GM18498 (cell line): ENCODE data around the gene SERTAD1.
"Not testable (repeated sequence)": the region's sequence is repeated elsewhere in the genome, so short reads cannot be mapped to it uniquely, and the experiment has no call there.

Experiments used
- ATAC-seq: cut with Tn5 transposase; IDR thresholded peaks from one replicate; pipeline ENCODE4 v1.9.1; 2021; ENCODE audit warnings: mild to moderate bottlenecking, moderate library complexity; ENCODE audit not compliant: unreplicated experiment

Gene SERTAD1, protein sequence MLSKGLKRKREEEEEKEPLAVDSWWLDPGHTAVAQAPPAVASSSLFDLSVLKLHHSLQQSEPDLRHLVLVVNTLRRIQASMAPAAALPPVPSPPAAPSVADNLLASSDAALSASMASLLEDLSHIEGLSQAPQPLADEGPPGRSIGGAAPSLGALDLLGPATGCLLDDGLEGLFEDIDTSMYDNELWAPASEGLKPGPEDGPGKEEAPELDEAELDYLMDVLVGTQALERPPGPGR

DNA sequence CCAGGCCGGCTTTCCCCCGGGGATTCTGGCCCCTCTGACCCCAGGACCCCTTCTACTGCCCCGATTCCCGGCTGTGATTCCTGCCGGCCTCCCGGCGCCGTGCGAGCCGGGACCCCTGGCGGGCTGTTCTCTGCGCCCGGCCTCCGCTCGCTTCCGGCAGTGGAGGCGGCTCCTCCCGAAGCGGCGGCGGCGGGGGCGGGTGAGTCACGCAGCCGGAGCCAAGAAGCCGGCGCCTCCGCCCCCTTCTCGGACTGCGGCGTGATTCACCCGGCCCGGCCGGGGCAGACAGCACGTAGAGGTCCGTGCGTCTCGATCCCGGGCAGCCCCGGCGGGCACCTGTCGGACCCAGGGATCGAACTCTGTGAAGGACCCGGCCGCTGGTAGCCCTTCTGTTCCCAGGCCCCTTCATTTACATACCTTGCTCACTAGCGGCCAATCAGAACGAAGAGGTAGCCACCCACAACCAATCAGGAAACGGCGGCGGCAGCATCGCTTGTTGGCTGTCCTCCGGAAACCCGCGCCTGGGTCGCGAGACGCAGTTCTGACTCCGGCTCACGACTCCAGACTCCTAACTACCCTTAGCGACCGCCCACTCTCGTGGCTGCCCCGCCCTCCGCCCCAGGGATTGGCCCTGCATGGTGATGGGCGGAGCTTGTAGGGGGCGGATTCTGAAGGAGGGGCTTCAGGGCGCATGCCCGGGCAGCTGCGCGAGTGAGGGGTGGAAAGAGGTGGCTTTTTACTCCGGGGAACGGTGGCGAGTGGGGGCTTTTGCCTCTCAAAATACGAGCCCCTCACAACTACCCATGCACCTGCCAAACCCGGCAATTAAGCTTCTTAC is at the start of gene SERTAD1:
Gene SERTAD1 (minus strand): TSS at position 543 of the 838 bp plus-strand sequence. CDS start 2,446 bp downstream, outside the sequence.
- peak; percentile 79 for ATAC-seq

DNA sequence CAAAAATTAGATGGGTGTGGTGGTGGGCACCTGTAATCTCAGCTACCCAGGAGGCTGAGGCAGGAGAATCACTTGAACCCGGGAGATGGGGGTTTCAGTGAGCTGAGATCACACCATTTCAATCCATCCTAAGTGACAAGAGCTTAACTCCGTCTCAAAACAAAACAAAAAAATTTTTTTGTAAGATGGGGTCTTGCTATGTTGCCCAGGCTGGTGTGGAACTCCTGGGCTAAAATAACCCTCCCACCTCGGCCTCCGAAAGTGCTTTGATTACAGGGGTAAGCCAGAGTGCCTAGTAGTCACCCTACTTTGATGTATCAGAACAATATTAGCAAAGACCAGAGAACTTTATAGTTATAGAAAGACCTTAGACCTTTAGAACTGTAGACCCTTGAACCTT is 48.9 kb upstream of the SERTAD1 start:
- no peak for ATAC-seq

DNA sequence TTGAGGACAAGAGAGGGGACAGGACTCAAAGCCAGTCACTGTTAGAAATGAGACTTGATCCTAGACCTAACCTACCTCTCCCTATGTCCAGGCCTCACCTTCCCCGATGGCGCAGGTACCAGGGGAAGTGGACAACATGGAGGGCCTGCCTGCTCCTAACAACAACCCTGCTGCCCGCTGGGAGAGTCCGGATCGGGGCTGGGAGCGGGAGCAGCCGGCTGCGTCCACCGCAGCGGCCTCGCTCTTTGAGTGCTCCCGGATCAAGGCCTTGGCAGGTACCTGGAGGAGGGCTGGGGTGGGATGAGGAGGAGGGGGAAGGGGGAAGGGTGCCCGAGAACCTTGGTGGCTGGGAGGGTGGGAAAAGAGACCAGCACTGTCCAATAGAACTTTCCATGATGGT is 46.7 kb upstream of the SERTAD1 start:
- ATAC-seq: no peak

DNA sequence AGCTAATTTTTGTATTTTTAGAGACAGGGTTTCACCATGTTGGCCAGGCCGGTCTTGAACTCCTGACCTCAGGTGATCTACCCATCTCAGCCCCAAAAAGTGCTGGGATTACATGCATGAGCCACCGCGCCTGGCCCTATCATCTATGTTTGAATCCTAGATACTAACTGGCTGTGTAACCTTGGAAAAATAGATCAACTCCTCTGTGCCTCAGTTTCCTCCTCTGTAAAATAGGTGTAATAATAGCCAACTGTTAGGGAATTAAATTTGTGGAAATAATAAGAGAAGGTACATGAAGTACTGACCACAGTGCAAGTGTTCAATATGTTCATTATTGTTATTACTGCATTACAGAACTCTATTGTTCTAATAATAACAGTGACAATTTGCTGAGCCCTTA is 45.3 kb upstream of the SERTAD1 start:
- no peak for ATAC-seq

DNA sequence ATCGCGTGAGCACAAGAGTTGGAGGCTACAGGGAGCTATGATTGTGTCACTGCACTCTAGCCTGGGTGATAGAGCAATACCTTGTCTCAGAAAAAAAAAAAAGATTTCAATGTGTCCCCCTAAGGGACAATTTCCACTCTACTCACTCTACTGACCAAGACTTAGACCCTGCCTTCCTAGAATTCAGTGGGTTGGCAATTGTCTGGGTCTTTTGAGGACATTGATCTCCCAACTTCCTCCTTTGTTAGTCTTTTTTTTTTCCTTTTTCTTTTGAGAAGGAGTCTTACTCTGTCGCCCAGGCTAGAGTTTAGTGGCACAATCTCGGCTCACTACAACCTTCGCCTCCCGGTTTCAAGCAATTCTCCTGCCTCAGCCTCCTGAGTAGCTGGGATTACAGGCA is 43.2 kb upstream of the SERTAD1 start:
- ATAC-seq: no peak

DNA sequence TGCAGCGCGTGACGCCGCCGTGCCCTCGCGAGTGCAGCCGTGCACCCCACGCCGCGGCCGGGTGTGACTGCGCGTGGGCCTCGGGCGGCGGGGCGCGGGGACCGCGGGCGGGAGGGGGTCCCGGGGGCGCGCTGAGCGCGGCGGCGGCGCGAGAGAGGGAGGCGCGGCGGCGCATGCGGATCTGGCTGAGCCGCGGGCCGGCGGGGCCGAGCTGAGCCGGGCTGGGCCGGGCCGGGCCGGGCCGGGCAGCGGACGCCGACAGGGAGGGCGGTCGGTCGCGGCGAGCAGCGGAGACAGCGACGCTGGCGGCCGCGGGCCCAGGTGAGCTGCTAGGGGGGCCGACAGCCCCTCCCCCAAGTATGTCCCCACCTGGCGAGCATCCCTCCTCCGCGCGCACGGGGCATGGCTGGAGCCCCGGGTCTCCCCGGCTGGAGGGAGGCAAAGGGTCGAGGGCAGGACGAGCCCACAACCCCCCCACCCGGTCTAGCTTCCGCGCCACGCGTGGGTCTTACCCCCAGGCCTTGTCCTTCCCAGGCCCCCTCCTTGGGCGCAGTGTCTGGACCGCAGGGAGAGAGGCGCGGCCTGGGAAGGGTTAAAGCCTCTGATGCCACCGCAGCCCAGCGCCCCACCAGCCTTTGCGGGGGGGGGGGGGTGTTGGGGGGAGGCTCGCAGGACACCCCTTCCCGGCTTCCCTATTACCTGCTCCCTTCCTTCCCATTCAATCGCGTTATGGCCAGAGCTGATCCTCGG is 41.4 kb upstream of the SERTAD1 start, which contains the start of gene SPTBN4:
Gene SPTBN4 (plus strand): TSS at position 17 of the 750 bp plus-strand sequence. CDS start 5,621 bp downstream, outside the sequence.
- no peak for ATAC-seq

DNA sequence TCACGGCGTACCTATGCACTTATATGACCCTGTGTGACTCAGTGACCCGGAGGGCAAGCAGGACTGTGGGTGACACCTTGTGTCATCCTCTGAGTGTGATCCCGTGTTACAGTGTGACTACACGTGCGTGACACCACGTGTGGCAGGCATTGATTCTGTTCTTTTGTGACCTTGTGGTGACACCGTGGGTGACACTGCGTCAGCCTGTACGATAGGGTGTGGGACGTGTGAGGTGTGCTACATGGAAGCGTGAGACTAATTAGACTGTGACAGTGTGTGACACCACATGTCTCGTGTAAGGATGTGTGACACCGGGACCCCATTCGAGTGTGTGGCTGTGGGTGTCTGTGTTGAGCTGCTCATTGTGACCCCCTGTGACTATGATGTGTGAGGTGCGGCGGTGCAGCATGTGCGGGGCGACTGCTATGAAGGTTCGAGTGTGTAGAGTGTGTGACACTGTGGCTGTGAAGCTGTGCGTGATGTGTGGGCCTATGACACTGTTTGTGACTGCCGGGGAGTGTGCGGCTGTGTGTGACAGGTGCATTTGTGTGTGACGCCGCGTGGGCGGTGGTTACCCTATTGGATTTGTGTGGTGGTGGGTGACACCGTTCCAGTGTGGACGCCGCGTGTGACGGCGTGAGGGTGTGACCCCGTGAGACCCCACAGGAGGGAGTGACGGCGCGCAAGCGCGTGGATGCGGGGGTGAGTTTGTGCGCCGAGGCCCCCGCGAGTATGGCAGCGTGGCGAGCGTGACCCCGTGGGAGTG is 40.6 kb upstream of the SERTAD1 start:
- peak; percentile 35 for ATAC-seq

DNA sequence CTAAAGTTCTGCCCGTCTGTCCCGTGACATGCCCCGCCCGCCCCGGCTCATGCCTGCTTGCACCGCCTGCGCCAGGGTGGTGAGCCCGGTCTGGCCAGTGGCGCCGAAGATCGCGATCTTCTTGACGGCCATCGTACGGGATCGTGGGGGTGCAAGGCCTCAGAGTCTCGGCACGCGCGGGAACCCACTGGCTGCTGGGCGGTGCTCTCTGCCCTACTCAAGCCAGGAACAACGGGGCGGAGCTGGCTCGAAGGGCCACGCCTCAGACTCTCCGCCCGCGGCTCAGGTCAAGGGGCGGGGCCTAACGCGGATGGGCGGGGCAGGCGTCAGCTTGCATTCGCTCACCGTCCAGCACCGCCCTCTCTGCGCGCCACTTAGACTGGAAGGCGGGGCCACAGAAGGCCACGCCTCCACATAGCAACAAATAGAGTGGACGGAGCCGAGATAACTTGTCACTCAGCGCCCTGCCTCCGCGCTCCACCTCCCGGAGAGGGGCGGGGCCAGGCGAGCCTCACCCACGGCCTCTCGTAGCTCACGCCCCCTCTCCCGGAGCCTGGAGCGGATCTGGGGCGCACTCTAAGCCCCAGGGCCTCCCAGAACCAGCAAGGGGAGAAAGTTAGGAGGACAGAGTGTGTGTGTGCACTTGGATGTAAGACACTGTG is 39.9 kb upstream of the SERTAD1 start, which contains the start of gene BLVRB:
Gene BLVRB (minus strand): TSS at position 189 of the 662 bp plus-strand sequence. CDS start 57 bp downstream, at position 132.
- ATAC-seq: peak; percentile 87

DNA sequence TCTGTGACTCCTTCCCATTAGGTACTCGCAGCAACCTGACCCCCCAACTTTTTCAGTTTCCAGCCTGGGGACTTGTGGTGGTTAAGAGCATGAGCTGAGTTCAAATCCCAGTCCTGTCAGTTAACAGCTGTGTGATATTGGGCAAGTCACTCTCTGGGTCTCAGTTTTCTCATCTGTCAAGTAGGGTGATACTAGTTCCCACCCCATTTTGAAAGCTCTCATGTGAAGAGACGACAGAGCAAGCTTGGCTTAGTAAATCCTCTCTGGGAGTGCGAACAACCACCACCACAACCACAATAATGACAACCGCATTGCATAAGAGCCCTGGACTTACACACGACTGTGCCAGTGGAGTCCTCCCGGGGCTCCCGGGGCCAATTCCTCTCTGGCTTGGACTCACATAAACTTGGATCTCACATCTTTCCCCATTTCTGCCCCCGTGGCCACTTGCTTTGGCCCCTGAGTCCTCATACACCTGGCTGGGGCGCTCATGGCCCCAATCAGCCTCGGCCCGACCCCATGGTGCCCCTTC is 39.3 kb upstream of the SERTAD1 start:
- no peak for ATAC-seq

DNA sequence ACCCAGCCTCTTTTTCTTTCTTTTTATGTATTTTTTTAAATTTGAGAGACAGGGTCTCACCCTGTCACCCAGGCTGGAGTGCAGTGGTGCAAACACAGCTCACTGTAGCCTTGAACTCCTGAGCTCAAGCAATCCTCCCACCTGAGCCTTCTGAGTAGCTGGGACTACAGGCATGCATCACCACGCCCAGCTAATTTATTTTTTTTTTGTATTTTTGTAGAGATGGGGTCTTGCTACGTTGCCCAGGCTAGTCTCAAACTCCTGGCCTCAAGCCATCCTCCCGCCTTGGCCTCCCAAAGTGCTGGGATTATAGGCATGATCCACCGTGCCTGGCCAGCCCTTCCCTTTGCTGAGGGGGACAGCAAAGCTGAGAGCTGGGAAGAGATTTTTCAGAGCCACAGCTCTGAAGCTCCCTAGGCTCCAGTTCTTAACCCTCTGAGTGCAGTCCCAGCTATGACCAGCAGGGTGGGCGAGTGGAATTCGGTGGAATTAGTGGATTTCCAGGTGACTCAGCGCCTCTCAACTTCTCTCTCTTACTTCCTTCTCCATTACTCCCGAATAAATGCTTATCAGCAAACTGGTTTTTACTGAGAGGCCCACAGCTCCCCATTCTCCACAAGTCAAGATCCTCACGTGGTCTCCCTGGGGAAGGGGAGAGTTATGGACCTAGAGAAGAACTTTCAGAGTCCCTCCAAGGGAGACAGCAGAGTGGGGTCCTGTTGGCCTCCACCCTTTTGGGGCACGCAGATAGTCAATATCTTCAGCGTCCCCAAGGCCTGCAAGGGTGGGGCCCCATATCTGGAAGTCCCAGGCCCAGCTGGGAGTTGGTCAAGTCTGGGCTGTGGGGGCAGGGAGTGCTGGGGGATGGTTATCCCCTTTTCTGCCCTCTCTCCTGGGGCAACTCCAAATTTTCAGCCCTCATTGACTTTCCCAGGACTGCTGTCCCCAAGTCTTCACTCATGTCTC is 38.5 kb upstream of the SERTAD1 start:
- no peak for ATAC-seq

DNA sequence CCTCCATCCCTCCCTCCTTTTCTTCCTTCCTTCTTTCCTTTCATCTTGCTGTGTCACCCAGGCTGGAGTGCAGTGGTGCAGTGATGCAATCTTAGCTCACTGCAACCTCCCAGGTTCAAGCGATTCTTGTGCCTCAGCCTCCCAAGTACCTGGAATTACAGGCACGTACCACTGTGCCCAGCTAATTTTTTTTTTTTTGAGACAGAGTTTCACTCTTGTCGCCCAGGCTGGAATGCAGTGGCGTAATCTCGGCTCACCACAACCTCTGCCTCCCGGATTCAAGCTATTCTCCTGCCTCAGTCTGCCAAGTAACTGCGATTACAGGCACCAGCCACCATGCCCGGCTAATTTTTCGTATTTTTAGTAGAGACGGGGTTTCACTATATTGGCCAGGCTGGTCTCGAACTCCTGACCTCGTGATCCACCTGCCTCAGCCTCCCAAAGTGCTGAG is 37.8 kb upstream of the SERTAD1 start:
- ATAC-seq: not testable (repeated sequence)

DNA sequence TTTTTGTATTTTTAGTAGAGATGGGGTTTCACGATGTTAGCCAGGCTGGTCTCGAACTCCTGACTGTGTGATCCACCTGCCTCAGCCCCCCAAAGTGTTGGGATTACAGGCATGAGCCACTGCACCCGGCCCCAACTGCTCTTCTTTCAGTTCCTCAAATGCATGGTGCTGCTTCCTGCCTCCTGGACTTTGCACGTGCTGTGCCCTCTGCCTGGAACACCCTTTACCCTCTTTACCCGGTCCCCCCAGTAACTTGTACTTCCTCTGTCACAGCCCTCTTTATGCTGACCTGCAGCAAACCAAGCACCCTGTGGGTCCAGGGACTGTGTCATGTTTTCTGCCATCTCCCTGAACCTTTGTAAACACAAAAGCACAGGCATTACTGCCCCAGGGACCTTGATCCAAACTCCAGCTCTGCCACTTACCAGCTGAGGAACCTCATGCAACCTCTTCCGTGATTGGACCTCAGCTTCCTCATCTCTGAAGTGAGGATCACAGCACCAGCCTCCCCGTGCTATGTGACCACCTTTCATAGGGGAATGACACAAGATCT is 36.0 kb upstream of the SERTAD1 start:
- ATAC-seq: no peak

DNA sequence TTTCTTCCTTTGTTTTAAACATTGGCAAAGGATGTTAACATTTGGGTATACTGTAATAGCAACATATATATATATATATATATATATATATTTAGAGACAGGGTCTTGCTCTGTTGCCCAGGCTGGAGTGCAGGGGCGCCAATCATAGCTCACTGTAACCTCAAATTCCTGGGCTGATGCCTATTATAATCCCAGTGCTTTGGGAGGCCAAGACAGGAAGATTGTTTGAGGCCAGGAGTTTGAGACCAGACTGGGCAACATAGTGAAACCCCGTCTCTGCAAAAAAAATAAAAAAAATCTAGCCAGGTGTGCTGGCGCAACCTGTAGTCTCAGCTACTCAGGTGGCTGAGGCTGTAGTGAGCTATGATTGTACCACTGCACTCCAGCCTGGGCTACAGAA is 34.4 kb upstream of the SERTAD1 start:
- no peak for ATAC-seq

DNA sequence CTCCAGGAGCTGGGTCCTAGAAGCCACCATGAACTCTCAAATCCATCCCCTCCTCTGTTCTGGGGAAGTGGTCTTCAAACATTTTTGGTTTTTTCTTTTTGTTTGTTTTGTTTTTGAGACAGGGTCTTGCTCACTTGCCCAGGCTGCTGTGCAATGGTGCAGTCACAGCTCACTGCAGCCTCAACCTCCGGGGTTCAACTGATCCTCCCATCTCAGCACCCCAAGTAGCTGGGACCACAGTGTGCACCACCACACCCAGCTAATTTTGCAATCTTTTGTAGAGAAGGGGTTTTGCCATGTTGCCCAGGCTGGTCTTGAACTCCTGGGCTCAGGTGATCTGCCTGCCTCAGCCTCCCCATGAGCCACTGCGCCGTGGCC is 32.8 kb upstream of the SERTAD1 start:
- ATAC-seq: no peak

DNA sequence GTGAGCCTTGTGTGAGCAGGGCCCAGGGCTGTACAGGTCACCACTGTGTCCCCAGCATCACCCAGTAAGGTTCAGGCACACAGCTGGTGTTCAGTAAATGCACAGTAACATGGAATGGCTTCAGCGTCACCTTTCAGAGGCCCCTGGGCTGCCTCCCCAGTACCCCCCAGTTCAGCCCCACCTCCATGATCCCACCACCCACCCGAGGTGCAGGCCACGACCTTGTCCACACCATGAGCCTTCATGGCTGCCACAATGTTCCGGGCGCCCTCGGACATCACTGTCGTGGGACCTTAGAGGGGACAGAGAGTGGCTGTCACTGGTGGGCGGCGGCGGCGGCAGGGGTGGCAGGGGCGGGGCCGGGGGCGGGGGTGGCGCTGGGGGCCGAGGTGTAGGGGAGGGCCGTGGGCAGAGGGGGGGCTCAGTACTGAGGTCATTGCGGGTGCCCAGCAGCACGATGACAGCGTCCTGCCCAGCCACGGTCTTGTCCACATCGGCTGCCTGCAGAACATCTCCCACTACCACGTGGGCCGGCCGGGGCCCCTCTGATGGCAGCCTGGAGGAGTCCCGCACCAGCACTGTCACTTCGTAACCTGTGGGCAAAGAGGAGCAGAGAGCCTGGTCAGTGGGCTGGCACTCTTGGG is 32.3 kb upstream of the SERTAD1 start:
- no peak for ATAC-seq

DNA sequence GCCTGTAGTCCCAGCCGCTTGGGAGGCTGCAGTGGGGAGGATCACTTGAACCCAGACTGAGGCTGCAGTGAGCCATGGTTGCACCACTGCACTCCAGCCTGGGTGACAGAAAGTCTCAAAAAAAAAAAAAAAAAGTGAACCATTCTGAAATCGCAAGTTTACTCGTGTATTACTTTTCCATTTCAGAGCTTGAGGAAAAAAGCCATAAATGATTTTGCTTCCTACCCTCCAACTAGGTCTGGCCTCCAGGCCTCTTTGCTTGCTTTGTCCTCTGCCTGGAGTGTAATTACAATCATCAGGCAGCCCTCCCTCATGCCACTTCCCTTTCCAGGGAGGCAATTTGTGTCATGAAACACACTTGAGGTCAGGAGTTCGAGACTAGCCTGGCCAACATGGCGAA is 31.3 kb upstream of the SERTAD1 start:
- no peak for ATAC-seq

DNA sequence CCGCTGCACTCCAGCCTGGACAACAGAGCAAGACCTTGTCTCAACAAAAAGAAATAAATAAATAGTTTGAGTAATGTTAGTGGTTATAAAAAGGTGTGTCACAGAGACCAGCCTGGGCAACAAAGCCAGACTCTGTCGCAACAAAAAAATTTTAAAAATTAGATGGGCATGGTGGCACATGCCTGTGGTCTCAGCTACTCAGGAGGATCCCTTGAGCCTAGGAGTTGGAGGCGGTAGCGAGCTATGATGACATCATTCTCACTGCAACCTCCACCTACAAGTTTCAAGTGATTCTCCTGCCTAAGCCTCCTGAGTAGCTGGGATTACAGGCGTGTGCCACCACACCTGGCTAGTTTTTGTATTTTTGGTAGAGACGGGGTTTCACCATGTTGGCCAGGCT is 28.2 kb upstream of the SERTAD1 start:
- ATAC-seq: not testable (repeated sequence)
